K562 (cell line): ENCODE data around the gene ARHGEF25. TPM values are rescaled to one million over a fixed set of nuclear protein-coding genes. Genes with fewer than 3 reads are reported as not detected.

Experiments
- CEBPZ ChIP-seq: fragments of 150-350 bp; IDR thresholded peaks from 2 replicates; pipeline ENCODE4 v1.6.1; 2014; ENCODE audit warnings: low read depth, mild to moderate bottlenecking, low read length, borderline replicate concordance
- CTCFL ChIP-seq: IDR thresholded peaks from 2 replicates; pipeline ENCODE4 v1.6.1; 2011; ENCODE audit warnings: borderline replicate concordance, low read depth, mild to moderate bottlenecking, moderate library complexity, low read length; ENCODE audit not compliant: insufficient read depth, poor library complexity, severe bottlenecking
- REST ChIP-seq, 2 experiments: fragments of 450-650 bp; formaldehyde crosslinking in 1 of 2; IDR thresholded peaks; 2 replicates each; pipeline versions ENCODE4 v1.4.0 to v1.6.1; 2014 to 2020; ENCODE audit warnings: mild to moderate bottlenecking in 2 of 2, borderline replicate concordance in 1 of 2, low read depth in 1 of 2
- SMARCE1 ChIP-seq: fragments of 450-650 bp; IDR thresholded peaks from 2 replicates; pipeline ENCODE4 v1.7.1; 2016; ENCODE audit warnings: mild to moderate bottlenecking
- TBP ChIP-seq: optimal IDR thresholded peaks from 2 replicates; pipeline ENCODE3; 2011; ENCODE audit warnings: low read depth, low read length, improper control_type of control experiment
- USF1 ChIP-seq: sonication (generic); formaldehyde crosslinking; IDR thresholded peaks from 2 replicates; pipeline ENCODE4 v1.9.0; 2022; ENCODE audit warnings: mild to moderate bottlenecking, missing genetic modification reagents
- ZBTB34 ChIP-seq: fragments of 250-450 bp; sonication (Bioruptor Pico); IDR thresholded peaks from 2 replicates; pipeline ENCODE4 v1.8.0; 2021; ENCODE audit warnings: mild to moderate bottlenecking, moderate library complexity
- ZNF316 ChIP-seq: fragments of 450-650 bp; IDR thresholded peaks from 2 replicates; pipeline ENCODE4 v1.6.1; 2016
- ZNF717 ChIP-seq: fragments of 250-450 bp; sonication (Bioruptor Pico); IDR thresholded peaks from 2 replicates; pipeline ENCODE4 v1.5.0; 2021
- polyA plus RNA-seq, 8 experiments: library from polyadenylated mRNA; depleted of rRNA in 4 of 8; stranded (reverse) in 5 of 8; unstranded in 3 of 8; fragments of >200 nt; fragmentation: Nextera tagmentation in 2 of 8; fragmentation: Illumina TruSeq in 1 of 8; extraction: Ambion mirVana in 2 of 8; extraction: Trizol in 1 of 8; gene quantifications; 2 replicates each; pipeline versions ENCODE4 v1.2.1 to v1.2.3, GENCODE V29; 2011 to 2014; ENCODE audit warnings: inconsistent platforms in 1 of 8, missing spikeins in 1 of 8
- total RNA-seq, 7 experiments: library from RNA; depleted of rRNA in 6 of 7; stranded (reverse); fragments of >200 nt in 6 of 7; fragmentation: Illumina TruSeq in 2 of 7; extraction: Trizol in 2 of 7; gene quantifications; 2 replicates each; pipeline versions ENCODE4 v1.2.1 to v1.2.3, GENCODE V29; 2011 to 2021; ENCODE audit warnings: low replicate concordance in 1 of 7

Gene ARHGEF25
- total and polyA plus RNA-seq, 9 of the 15 experiments (the other 6 are each of a cell fraction or from before 2014, with no cell fraction given): 0.13 to 17.3 (median 11.6) TPM

GRCh38 chr12:57614178-57614947 is 3.1 kb downstream of the ARHGEF25 start (continued):
- 0 out of 2 replicates have a peak, but pooled peaks have one; percentile 14 for TF ChIP-seq REST (IDR thresholded peaks at IDR 0.05; ENCODE audit: borderline replicate concordance)
- no peak for TF ChIP-seq REST (CRISPR knock-in tag; IDR thresholded peaks at IDR 0.05; ENCODE audit: low read depth)
- no peak for TF ChIP-seq ZBTB34 (CRISPR knock-in tag)
- TF ChIP-seq TBP: peak; percentile 13
- TF ChIP-seq ZNF717: no peak
- TF ChIP-seq ZNF316: peak; percentile 76
- TF ChIP-seq USF1: peak; percentile 96
- TF ChIP-seq SMARCE1: no peak
- no peak for TF ChIP-seq CTCFL
- TF ChIP-seq CEBPZ: no peak
